ENCODE measurements around the gene ZSWIM6.

DNA sequence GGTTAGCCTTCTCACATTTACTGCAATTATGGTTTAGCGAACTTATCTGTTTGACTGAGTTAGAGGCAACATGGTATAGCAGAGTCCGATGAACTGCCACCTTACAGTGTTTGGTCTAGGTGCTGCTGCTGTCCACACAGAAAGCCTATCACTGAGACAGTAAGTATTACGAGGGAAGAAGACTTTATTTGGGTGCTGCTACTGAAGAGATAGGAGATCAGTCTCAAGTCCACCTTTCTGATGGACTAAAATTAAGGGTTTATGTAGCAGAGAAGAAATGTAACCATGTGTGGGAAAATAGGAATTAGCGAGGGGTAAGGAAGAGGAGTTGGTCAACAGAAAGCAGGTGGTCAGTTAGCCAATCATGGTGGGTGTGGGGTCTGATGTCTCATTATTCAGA, 109.7 kb downstream of the ZSWIM6 start:
- TF ChIP-seq TCF7L2 (IDR thresholded peaks at IDR 0.05; ENCODE audit: low read depth, low read length) (no peak), SIN3A (IDR thresholded peaks at IDR 0.05; ENCODE audit: borderline replicate concordance, insufficient read depth, low read depth, low read length) (no peak), CTCF (IDR thresholded peaks at IDR 0.05) (no peak), POLR2AphosphoS5 (IDR thresholded peaks at IDR 0.05; ENCODE audit: low read depth, low read length) (no peak)
